Peyer's patch (tissue), 4 donors: ENCODE measurements around the gene PCNX2.

Source experiments
- CTCF ChIP-seq, 6 experiments: fragments of 450-650 bp in 4 of 6; fragments of 200-600 bp in 2 of 6; sonication (generic) in 1 of 6; IDR thresholded peaks; one replicate each; pipeline ENCODE4 v1.5.1; 2017 to 2019; ENCODE audit warnings: antibody characterized with exemption in 6 of 6, mild to moderate bottlenecking in 3 of 6, moderate library complexity in 1 of 6
- POLR2A ChIP-seq, 2 donors: fragments of 450-650 bp; IDR thresholded peaks; one replicate each; pipeline ENCODE4 v1.5.1; 2017; ENCODE audit warnings: antibody characterized with exemption in 2 of 2, mild to moderate bottlenecking in 2 of 2, moderate library complexity in 2 of 2

- TF ChIP-seq CTCF (IDR thresholded peaks at IDR 0.05) (no peak), POLR2A (IDR thresholded peaks at IDR 0.05) (no peak)
Observed at GRCh38 chr1:233105225-233105624, 190.3 kb downstream of the PCNX2 start.
